ENCODE results near the gene PERM1.
"Not testable (repeated sequence)": the region's sequence is repeated elsewhere in the genome, so short reads cannot be mapped to it uniquely, and the experiment has no call there.

The PERM1 gene

DNA sequence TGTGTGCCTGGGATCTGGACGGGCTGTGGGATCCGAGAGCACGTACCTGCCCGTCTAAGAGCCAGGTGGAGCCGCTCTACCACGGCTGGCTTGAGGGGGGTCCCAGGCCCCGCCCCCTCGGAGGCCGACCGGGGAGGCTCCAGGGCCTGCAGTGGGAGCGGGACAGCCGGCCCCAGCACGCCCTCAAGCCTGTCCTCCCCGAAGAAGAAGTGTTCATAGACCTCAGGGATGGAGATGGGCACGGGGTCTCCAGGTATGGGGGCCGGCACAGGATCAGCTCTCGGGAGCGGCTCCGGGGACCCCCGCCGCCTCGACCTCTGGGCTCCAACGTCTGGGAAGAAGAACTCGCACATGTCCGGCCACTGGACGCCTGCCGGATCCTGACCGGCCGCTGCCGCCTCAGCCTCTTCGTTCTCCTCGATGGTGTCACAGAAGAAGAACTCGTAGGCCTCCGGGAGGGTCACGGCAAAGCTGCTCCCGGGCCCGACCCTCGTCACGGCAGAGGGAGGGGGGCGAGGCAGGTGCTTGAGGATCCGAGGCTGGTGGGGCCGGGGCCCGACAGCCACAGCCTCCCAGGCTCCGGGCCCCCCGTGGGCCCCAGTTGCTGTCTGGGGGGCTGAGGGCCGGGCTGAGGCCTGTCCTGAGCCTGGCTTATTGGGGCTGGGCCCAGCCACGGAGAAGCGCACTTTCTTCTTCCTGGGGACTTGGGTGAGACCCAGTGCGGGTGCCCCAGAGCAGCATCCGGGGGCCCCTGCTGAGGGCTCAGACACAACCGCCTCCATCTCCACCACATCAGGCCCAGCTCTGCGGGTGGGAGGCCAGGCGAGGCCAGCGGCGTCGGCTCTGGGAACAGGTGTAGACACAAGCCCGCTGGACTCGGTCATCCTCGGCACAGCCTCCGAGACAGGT lies 2.8 kb downstream of the PERM1 start:
- no peak for DNase-seq (ENCODE audit: low read depth in 2 of 3, low spot score in 2 of 3)

- no peak for DNase-seq (ENCODE audit: low read depth in 2 of 3, low spot score in 2 of 3)
Measured at GRCh38 chr1:978069-978834, 3.6 kb downstream of the PERM1 start.

DNA sequence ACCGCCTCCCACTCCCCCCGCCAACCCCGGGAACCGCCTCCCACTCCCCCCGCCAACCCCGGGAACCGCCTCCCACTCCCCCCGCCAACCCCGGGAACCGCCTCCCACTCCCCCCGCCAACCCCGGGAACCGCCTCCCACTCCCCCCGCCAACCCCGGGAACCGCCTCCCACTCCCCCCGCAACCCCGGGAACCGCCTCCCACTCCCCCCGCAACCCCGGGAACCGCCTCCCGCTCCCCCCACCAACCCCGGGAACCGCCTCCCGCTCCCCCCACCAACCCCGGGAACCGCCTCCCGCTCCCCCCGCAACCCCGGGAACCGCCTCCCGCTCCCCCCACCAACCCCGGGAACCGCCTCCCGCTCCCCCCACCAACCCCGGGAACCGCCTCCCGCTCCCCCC lies 5.1 kb downstream of the PERM1 start:
- not testable (repeated sequence) for DNase-seq (ENCODE audit: low read depth in 2 of 3, low spot score in 2 of 3)

- peak in 1 of 3 experiments; percentile 33 for DNase-seq (ENCODE audit: low read depth in 2 of 3, low spot score in 2 of 3)
Measured at GRCh38 chr1:975896-976683, 5.8 kb downstream of the PERM1 start.

GRCh38 chr1:975365-975764 lies 6.5 kb downstream of the PERM1 start:
- DNase-seq (ENCODE audit: low read depth in 2 of 3, low spot score in 2 of 3) = no peak

DNA sequence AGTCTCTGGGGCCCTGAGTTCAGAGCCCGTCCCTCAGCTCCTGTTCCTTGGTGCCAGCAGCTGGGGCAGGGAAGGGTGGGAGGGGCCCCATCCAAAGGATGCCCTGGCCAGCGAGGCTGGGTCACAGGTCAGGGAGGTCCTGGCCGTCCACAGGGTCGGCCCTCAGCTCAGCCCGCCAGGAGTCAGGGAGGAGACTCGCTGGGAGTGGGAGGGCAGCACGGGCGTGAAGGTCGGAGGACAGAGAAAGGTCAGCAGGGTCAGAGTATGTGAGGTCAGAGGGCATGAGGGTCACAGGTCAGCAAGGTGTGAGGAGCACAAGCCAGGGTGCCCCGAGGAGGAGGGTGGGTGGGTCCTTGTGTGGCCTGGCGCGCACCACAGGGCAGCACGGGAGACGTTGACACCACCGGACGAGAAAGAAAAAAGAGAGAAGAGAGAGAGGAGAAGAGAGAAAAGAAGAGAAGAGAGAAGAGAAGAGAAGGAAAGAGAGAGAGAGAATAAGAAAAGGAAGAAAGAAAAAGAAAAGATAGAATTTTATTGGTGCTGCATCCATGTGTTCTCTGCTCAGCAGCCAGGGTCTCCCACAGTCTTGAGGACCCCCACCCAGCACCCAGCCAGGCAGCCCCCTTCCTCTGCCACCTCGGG lies 7.1 kb downstream of the PERM1 start:
- no peak for DNase-seq (ENCODE audit: low read depth in 2 of 3, low spot score in 2 of 3)

DNA sequence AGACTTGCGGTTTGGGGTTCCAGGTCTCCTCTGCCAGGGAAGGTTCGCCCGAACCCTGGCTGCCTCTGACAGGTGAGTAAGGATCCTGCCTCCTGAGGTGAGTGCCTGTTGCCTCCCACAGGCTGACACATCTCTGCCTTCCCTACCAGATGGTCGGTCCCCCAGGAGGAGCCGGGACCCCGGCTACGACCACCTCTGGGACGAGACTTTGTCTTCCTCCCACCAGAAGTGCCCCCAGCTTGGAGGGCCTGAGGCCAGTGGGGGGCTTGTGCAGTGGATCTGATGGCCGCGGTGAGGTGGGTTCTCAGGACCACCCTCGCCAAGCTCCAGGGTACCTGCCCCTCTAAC lies 7.6 kb downstream of the PERM1 start:
- no peak for DNase-seq (ENCODE audit: low read depth in 2 of 3, low spot score in 2 of 3)

GRCh38 chr1:973459-974292 lies 8.2 kb downstream of the PERM1 start:
- no peak for DNase-seq (ENCODE audit: low read depth in 2 of 3, low spot score in 2 of 3)

DNA sequence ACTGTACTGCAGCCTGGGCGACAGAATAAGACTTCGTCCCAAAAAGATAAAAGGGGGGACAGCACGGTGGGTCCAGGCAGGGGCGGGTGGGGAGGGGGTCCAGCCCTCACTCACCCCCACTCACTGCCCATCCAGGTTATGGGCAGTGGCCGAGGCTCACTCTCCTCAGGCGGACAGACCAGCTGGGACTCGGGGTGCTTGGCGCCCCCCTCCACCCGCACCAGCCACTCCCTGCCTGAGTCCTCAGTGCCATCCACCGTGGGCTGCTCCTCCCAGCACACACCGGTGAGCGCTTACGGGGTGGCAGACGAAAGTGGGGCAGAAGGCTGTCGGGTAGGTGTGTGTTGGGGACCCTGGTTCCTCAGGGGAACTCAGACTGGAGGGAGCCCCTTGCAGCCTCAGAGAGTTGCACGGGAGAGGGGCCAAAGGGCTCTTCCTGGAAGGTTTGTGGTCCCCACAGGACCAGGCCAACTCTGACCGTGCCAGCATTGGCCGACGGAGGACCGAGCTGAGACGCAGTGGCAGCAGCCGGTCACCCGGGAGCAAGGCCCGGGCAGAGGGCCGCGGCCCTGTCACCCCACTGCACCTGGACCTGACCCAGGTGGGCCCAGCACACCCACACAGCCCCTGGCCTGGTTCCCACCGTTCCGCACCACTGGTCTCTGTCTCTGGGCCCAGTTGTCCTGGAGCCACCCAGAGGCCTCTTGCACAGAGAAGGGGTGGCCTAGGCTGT lies 9.0 kb downstream of the PERM1 start:
- DNase-seq (ENCODE audit: low read depth in 2 of 3, low spot score in 2 of 3) = no peak

DNA sequence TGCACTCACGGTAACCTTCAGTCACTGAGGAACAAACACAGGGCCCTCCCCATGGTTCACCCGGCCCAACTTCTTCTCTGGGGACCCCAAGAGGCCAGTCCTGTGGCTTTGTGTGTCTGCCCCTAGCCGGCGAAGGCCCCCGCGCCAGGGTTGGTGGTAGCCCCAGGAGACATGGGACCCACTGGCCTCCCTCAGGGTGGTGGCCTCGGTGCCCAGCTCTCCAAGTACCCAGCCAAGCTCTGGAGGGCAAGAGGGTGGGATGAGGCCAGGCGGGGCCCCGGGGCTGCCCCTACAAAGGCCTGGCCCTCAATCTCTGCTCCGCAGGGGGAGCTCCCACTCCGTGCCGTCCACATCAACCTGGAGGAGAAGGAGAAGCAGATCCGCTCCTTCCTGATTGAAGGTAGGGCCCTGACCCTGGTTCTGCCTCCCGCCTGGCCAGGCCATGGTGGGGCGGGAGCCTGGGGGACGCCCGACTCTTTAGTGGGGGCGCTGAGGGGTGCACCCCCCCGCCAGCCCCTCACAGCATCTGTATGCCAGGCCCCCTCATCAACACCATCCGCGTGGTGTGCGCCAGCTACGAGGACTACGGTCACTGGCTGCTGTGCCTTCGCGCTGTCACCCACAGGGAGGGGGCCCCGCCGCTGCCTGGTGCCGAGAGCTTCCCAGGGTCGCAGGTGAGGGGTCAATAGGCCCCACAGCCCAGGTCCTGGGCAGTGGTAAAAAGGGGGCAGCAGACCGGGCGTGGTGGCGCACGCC lies 10.0 kb downstream of the PERM1 start:
- no peak for DNase-seq (ENCODE audit: low read depth in 2 of 3, low spot score in 2 of 3)

GRCh38 chr1:970973-971730 lies 10.7 kb downstream of the PERM1 start:
- no peak for DNase-seq (ENCODE audit: low read depth in 2 of 3, low spot score in 2 of 3)

DNA sequence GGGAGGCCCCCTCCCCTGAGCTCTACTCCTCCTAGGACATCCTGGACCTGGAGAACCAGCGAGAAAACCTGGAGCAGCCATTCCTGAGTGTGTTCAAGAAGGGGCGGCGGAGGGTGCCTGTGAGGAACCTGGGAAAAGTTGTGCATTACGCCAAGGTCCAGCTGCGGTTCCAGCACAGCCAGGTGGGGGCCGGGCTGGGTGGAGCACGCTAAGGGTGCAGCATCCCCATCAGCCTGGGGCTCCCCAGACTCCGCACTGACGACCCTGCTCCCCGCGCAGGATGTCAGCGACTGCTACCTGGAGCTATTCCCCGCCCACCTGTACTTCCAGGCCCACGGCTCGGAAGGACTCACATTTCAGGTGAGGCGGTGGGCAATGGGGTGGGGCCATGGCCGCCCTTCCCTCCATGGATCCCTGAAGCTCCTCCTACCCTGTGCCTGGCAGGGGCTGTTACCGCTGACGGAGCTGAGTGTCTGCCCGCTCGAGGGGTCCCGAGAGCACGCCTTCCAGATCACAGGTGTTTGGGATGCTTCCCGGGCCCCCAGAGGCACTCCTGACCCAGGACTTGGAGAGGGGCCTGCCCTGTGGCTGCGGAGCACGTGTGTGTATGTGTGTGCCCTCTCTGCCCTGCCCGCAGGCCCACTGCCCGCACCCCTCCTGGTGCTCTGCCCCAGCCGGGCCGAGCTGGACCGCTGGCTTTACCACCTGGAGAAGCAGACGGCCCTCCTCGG lies 11.5 kb downstream of the PERM1 start:
- DNase-seq (ENCODE audit: low read depth in 2 of 3, low spot score in 2 of 3) = no peak

DNA sequence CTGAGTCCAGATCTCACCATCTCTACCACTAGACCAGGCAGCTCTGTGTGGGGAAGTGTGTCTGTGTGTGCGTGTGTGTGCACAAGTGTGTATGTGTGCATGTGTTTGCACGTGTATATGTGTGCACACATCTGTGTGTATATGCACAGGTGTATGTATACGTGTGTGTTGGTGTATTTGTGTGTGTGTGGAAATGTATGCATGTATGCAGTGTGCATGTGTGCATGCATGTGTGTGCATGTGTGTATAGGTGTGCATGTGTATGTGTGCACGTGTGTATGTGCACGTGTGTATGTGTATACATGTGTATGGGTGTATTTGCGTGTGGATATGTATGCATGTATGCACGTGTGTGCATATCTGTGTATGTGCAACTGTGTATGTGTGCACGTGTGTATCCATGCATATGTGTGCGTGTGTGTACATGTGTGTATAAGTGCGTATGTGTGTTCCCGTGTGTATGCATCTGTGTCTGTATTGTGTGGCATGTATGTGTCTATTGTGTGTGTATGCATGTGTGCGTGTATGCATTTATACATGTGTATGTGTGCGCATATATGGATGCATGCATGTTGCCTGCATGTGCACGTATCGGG lies 12.5 kb downstream of the PERM1 start:
- no peak for DNase-seq (ENCODE audit: low read depth in 2 of 3, low spot score in 2 of 3)

DNA sequence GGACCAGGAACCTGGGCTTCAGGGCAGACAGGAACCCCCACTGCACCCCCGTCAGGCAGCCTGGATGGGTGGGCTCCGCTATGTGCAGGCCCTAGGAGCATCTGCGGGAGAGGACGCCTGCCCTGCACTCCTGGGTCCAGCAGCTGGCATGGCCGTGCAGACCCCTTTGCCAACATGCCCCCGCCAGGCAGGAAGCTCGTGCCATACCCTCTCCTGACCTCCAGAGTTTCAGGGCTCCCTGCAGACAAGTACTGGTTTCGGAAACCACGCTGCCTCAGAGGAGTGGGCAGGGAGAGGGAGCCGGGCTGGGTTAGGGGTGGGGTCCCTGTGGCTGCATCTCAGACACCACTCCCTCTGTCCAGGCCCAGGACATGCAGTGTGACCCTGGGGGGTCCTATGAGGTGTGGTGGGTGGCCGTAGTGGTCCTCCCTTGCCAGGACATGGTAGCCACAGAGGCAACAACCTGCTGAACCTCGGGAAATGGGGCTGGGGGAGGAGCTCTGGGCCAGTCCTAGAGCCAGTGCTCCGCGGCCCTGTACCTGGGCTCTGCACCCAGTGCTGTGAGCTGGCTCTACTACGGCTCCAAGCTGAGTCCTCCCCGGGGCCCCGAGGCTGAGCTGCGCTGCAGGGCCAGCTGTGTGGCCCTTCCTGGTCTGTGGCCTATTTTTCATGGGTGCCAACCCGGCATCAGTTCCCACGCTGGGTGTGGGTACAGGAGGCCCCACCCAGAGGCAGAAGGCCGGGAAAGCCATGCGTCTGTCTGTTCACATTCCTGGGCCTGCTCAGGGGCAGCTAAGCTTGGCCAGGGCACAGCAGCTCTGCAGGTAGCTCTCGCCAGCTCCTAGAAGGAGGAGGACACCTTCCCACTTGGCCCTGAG lies 14.2 kb downstream of the PERM1 start:
- no peak for DNase-seq (ENCODE audit: low read depth in 2 of 3, low spot score in 2 of 3)

GRCh38 chr1:966704-967300 lies 15.1 kb downstream of the PERM1 start:
- peak; percentile 60 to 67 (median 66) for DNase-seq (ENCODE audit: low read depth in 2 of 3, low spot score in 2 of 3)

All from activated CD8-positive, alpha-beta memory T cell treated with anti-CD3 and anti-CD28 coated beads for 48 hours (primary cell).